HEK293T (cell line): ENCODE results near the gene GATAD2A.

Source experiments
- ARNT ChIP-seq: fragments of 450-650 bp; IDR thresholded peaks from 2 replicates; pipeline ENCODE4 v1.6.1; 2017; ENCODE audit warnings: mild to moderate bottlenecking
- BHLHE40 ChIP-seq: fragments of 450-650 bp; IDR thresholded peaks from 2 replicates; pipeline ENCODE4 v1.6.1; 2016; ENCODE audit warnings: mild to moderate bottlenecking, moderate library complexity, borderline replicate concordance
- ELF4 ChIP-seq: fragments of 450-650 bp; IDR thresholded peaks from 2 replicates; pipeline ENCODE4 v1.6.1; 2017; ENCODE audit warnings: antibody characterized with exemption
- FOXA1 ChIP-seq: fragments of 450-650 bp; IDR thresholded peaks from 2 replicates; pipeline ENCODE4 v1.6.1; 2016; ENCODE audit warnings: mild to moderate bottlenecking
- FOXM1 ChIP-seq: fragments of 450-650 bp; IDR thresholded peaks from 2 replicates; pipeline ENCODE4 v1.6.1; 2017; ENCODE audit warnings: mild to moderate bottlenecking, borderline replicate concordance

DNA sequence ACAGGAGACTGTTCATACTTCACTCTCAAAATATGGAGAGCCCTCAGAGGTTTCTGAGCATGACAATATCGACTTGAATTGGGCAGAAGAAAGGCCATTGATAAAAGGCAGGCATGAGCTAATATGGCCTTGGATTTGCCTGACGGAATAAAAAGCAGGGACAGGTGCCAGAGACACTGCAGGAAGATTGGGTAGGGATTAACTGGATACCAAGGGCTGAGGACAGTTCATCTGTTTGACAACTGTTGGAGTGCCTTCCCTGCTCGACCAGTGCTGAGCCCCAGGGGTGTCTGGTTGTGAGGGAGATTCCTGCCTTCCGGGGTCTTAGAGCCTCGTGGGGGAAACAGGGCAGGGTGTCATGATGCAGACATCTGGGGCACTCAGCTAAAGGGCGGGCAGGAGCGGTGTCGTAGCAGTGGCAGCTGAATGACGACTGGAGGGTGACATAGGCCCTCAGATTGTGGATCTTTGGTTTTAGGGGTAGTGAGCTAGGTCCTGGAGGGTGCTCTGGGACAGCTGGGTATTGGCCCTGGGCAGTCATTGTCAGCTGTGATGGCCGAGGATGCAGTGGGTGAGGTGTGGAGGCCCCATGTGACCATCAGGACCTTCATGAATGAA, 12.3 kb downstream of the GATAD2A start:
- TF ChIP-seq ELF4 (no peak), FOXA1 (no peak), FOXM1 (no peak), BHLHE40 (no peak), ARNT (no peak)
